Central memory CD8-positive, alpha-beta T cell (primary cell): ENCODE measurements around the gene S100A2.

Experiments
- ATAC-seq: fragments of 150-1000 bp; cut with Tn5 transposase; replicated peaks from 2 replicates; pipeline ENCODE4 v1.10.0; 2022; ENCODE audit warnings: mild to moderate bottlenecking, moderate FRiP score, moderate number of reproducible peaks; ENCODE audit not compliant: poor library complexity, severe bottlenecking; ENCODE audit errors: extremely low read depth
- DNase-seq, 2 donors: peaks; one replicate each; pipeline ENCODE4 v3.0.0; 2021; ENCODE audit warnings: low spot score in 2 of 2
- H3K27ac Mint-ChIP-seq: one replicate; pipeline ENCODE4 v1.8.0; 2022; ENCODE audit warnings: low read depth, mild to moderate bottlenecking, moderate library complexity, mixed read lengths
- H3K27me3 Mint-ChIP-seq: one replicate; pipeline ENCODE4 v1.8.0; 2022; ENCODE audit warnings: mixed read lengths
- H3K36me3 Mint-ChIP-seq: one replicate; pipeline ENCODE4 v1.8.0; 2022; ENCODE audit warnings: mild to moderate bottlenecking, moderate library complexity, mixed read lengths; ENCODE audit not compliant: insufficient read depth
- H3K4me1 Mint-ChIP-seq: one replicate; pipeline ENCODE4 v1.8.0; 2022; ENCODE audit warnings: mixed read lengths
- H3K4me3 Mint-ChIP-seq: one replicate; pipeline ENCODE4 v1.8.0; 2022; ENCODE audit warnings: mild to moderate bottlenecking, moderate library complexity, mixed read lengths
- H3K9me3 Mint-ChIP-seq: one replicate; pipeline ENCODE4 v1.8.0; 2022; ENCODE audit warnings: mixed read lengths

Gene S100A2

GRCh38 chr1:153545067-153546055 is 20.3 kb downstream of the S100A2 start, which contains the start of gene S100A4:
TSS of gene S100A4 (minus strand) at chr1:153545806. CDS start at chr1:153544794, 1,012 bp downstream.
- ATAC-seq (peak; percentile 68), DNase-seq (peak; percentile 51 to 52)
- Mint-ChIP-seq H3K27me3 (no peaks in the 10 kb centered on the region), H3K36me3 (peaks cover 27% of the 10 kb centered on the region), H3K9me3 (no peaks in the 10 kb centered on the region), H3K4me3 (peak within 1 kb of the TSS; percentile 94), H3K4me1 (peaks cover 62% of the 10 kb centered on the region), H3K27ac (peak within 1 kb of the TSS; percentile 91)

GRCh38 chr1:153544453-153545066 is 21.1 kb downstream of the S100A2 start:
- Mint-ChIP-seq H3K4me3 (peak overlapping the region; percentile 94), H3K27me3 (no peaks in the 10 kb centered on the region), H3K27ac (peak overlapping the region; percentile 91), H3K9me3 (no peaks in the 10 kb centered on the region), H3K4me1 (peaks cover 70% of the 10 kb centered on the region), H3K36me3 (peaks cover 27% of the 10 kb centered on the region)
- DNase-seq (no peak), ATAC-seq (no peak)

- ATAC-seq (no peak), DNase-seq (no peak)
- Mint-ChIP-seq H3K27me3 (no peaks in the 10 kb centered on the region), H3K9me3 (no peaks in the 10 kb centered on the region), H3K4me3 (peak overlapping the region; percentile 94), H3K4me1 (peaks cover 73% of the 10 kb centered on the region), H3K36me3 (peaks cover 27% of the 10 kb centered on the region), H3K27ac (peak overlapping the region; percentile 89)
Measured at GRCh38 chr1:153543736-153544135, 21.9 kb downstream of the S100A2 start.

GRCh38 chr1:153542956-153543711 is 22.5 kb downstream of the S100A2 start:
- peaks cover 27% of the 10 kb centered on the region for H3K36me3 Mint-ChIP-seq
- peak overlapping the region; percentile 89 for H3K27ac Mint-ChIP-seq
- H3K4me3 Mint-ChIP-seq, result peak overlapping the region; percentile 94

GRCh38 chr1:153541641-153542590 is 23.7 kb downstream of the S100A2 start:
- Mint-ChIP-seq H3K9me3 (no peaks in the 10 kb centered on the region), H3K27me3 (no peaks in the 10 kb centered on the region), H3K36me3 (peaks cover 27% of the 10 kb centered on the region), H3K4me1 (peaks cover 75% of the 10 kb centered on the region), H3K27ac (peak overlapping the region; percentile 89), H3K4me3 (peak overlapping the region; percentile 65)
- DNase-seq, result no peak
- ATAC-seq, result no peak

More at GRCh38 chr1:153542956-153543711, 22.5 kb downstream of the S100A2 start:
- no peaks in the 10 kb centered on the region for H3K27me3 Mint-ChIP-seq
- no peak for DNase-seq
- ATAC-seq, result no peak
- peaks cover 73% of the 10 kb centered on the region for H3K4me1 Mint-ChIP-seq
- no peaks in the 10 kb centered on the region for H3K9me3 Mint-ChIP-seq

- Mint-ChIP-seq H3K4me1 (peaks cover 72% of the 10 kb centered on the region), H3K27me3 (no peaks in the 10 kb centered on the region), H3K36me3 (peaks cover 33% of the 10 kb centered on the region), H3K27ac (peak within 1 kb of the TSS; percentile 89), H3K9me3 (no peaks in the 10 kb centered on the region), H3K4me3 (peak within 1 kb of the TSS; percentile 65)
- no peak for DNase-seq
- no peak for ATAC-seq
Measured at GRCh38 chr1:153540394-153541361, 25.0 kb downstream of the S100A2 start, which contains the start of gene S100A5. TSS of gene S100A5 (minus strand) at chr1:153540934. CDS start at chr1:153540191, 743 bp downstream.

GRCh38 chr1:153539395-153540093 is 26.1 kb downstream of the S100A2 start:
- DNase-seq, result no peak
- peaks cover 29% of the 10 kb centered on the region for H3K36me3 Mint-ChIP-seq
- ATAC-seq, result no peak
- H3K4me3 Mint-ChIP-seq, result peak overlapping the region; percentile 65
- peaks cover 71% of the 10 kb centered on the region for H3K4me1 Mint-ChIP-seq
- no peaks in the 10 kb centered on the region for H3K9me3 Mint-ChIP-seq
- peak overlapping the region; percentile 89 for H3K27ac Mint-ChIP-seq
- H3K27me3 Mint-ChIP-seq, result no peaks in the 10 kb centered on the region

GRCh38 chr1:153538315-153538821 is 27.3 kb downstream of the S100A2 start:
- Mint-ChIP-seq H3K4me3 (peak overlapping the region; percentile 91), H3K27ac (no peak overlapping the region), H3K9me3 (no peaks in the 10 kb centered on the region), H3K36me3 (peaks cover 25% of the 10 kb centered on the region), H3K27me3 (no peaks in the 10 kb centered on the region), H3K4me1 (peaks cover 73% of the 10 kb centered on the region)
- DNase-seq (no peak), ATAC-seq (no peak)

- peaks cover 20% of the 10 kb centered on the region for H3K36me3 Mint-ChIP-seq
- no peak for ATAC-seq
- H3K27me3 Mint-ChIP-seq, result no peaks in the 10 kb centered on the region
- peaks cover 73% of the 10 kb centered on the region for H3K4me1 Mint-ChIP-seq
- peak overlapping the region; percentile 91 for H3K4me3 Mint-ChIP-seq
- DNase-seq, result no peak
- no peak overlapping the region for H3K27ac Mint-ChIP-seq
- no peaks in the 10 kb centered on the region for H3K9me3 Mint-ChIP-seq
Measured at GRCh38 chr1:153537376-153537730, 28.3 kb downstream of the S100A2 start.

GRCh38 chr1:153536671-153537375 is 28.8 kb downstream of the S100A2 start:
- no peak for DNase-seq
- Mint-ChIP-seq H3K9me3 (no peaks in the 10 kb centered on the region), H3K27me3 (no peaks in the 10 kb centered on the region), H3K4me3 (peak overlapping the region; percentile 91), H3K36me3 (peaks cover 20% of the 10 kb centered on the region), H3K27ac (peak overlapping the region; percentile 93), H3K4me1 (peaks cover 74% of the 10 kb centered on the region)
- no peak for ATAC-seq
